Sigmoid colon (tissue), 7 donors: ENCODE data around the gene CTXN1. TPM values are rescaled to one million over a fixed set of nuclear protein-coding genes. Genes with fewer than 3 reads are reported as not detected.

Experiments used
- DNase-seq: peaks from one replicate; pipeline ENCODE4 v3.0.0-alpha.2; 2019
- H3K27ac ChIP-seq, 4 donors: fragments of 200-600 bp; sonication (generic); one replicate each; pipeline ENCODE4 v1.5.1; 2016 to 2019; ENCODE audit warnings: mild to moderate bottlenecking in 1 of 4
- H3K27me3 ChIP-seq, 3 donors: fragments of 200-600 bp; sonication (generic); one replicate each; pipeline ENCODE4 v1.5.1; 2019; ENCODE audit warnings: mild to moderate bottlenecking in 1 of 3
- H3K36me3 ChIP-seq, 4 donors: fragments of 200-600 bp; sonication (generic); one replicate each; pipeline ENCODE4 v1.5.1; 2016 to 2019
- H3K4me1 ChIP-seq, 4 donors: fragments of 200-600 bp; sonication (generic); one replicate each; pipeline ENCODE4 v1.5.1; 2017 to 2019
- H3K4me3 ChIP-seq, 4 donors: fragments of 200-600 bp; sonication (generic); one replicate each; pipeline ENCODE4 v1.5.1; 2017 to 2019; ENCODE audit warnings: mild to moderate bottlenecking in 2 of 4, moderate library complexity in 1 of 4
- H3K9me3 ChIP-seq, 4 donors: fragments of 200-600 bp in 3 of 4; sonication (generic) in 3 of 4; one replicate each; pipeline versions ENCODE4 v1.5.1 to v1.6.1; 2013 to 2019
- EP300 ChIP-seq, 4 donors: sonication (generic); formaldehyde crosslinking; IDR thresholded peaks; one replicate each; pipeline ENCODE4 v1.6.1; 2017; ENCODE audit warnings: antibody characterized with exemption in 4 of 4
- POLR2A ChIP-seq, 2 donors: fragments of 450-650 bp; IDR thresholded peaks; one replicate each; pipeline ENCODE4 v1.6.1; 2016; ENCODE audit warnings: antibody characterized with exemption in 2 of 2, mild to moderate bottlenecking in 2 of 2, moderate library complexity in 2 of 2
- POLR2AphosphoS5 ChIP-seq, 4 donors: sonication (generic); formaldehyde crosslinking; IDR thresholded peaks; one replicate each; pipeline ENCODE4 v1.6.1; 2017; ENCODE audit warnings: antibody characterized with exemption in 4 of 4
- WGBS, 2 donors: extraction: QIAGEN DNeasy Blood & Tissue Kit; methylation state at CpG; one replicate each; pipeline ENCODE4 v1.1.7; 2013; 5-methylcytosine and 5-hydroxymethylcytosine counted together
- intact Hi-C: fragments of 100-400 bp; cut with DNase I; formaldehyde crosslinking; loops from one replicate; pipeline ENCODE4 v1.15.1; 2023
- polyA plus RNA-seq, 3 donors: library from polyadenylated mRNA; stranded (reverse); fragments of 200-250 nt; gene quantifications; one replicate each; pipeline ENCODE4 v1.2.3, GENCODE V29; 2013
- total RNA-seq, 4 donors: library from RNA; depleted of rRNA; stranded (reverse); fragments of >200 nt; gene quantifications; one replicate each; pipeline ENCODE4 v1.1.0, GENCODE V29; 2016
- TF ChIP-seq, protein P1 (sequence below), 4 experiments: fragments of 450-650 bp in 3 of 4; fragments of 200-600 bp in 1 of 4; IDR thresholded peaks; one replicate each; pipeline ENCODE4 v1.5.1; 2016 to 2019; ENCODE audit warnings: antibody characterized with exemption in 4 of 4, mild to moderate bottlenecking in 3 of 4, moderate library complexity in 2 of 4
- donor health status: healthy with polysubstance abuse.
- donor health status: Bipolar disorder and iron deficiency.
- donor health status: healthy.

CTXN1 gene
- total and polyA plus RNA-seq, 7 donors: 0.60 to 92.2 (median 25.3) TPM

DNA sequence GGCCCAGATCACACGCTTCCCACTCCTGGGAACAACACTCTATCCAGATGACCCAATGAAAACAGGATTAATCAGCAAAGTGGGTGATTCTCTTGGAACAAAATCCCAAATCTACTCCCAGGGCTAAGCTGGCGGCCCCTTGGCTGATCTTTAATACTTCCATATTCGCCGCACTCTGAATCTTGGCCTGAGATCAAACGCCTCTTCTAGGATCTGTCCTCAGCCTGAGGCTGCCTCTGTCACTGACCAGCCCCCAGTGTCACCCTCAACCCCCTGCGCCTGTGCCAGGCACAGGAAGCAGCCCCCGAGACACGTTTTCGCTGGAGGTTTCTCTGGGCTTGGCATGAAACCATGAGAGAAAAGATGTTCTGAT, 2.4 kb upstream of the CTXN1 start:
- Histone ChIP-seq H3K4me1 (peaks cover 0 to 90% (median 84%) of the 10 kb centered on the region in 4 donors), H3K9me3 (no peaks in the 10 kb centered on the region), H3K4me3 (peak overlapping the region in 2 of 4 donors; percentile 8 to 36), H3K27ac (peak overlapping the region; percentile 89 to 97 (median 94)), H3K27me3 (no peaks in the 10 kb centered on the region), H3K36me3 (peaks cover 12 to 25% (median 20%) of the 10 kb centered on the region in 4 donors)
- WGBS, 2 donors: 85 to 89% methylated on average over 9 of the region's 9 CpGs
- DNase-seq: no peak
- TF ChIP-seq POLR2AphosphoS5 (IDR thresholded peaks at IDR 0.05) (no peak), EP300 (IDR thresholded peaks at IDR 0.05) (no peak), POLR2A (IDR thresholded peaks at IDR 0.05) (no peak)
- TF ChIP-seq, protein P1, sequence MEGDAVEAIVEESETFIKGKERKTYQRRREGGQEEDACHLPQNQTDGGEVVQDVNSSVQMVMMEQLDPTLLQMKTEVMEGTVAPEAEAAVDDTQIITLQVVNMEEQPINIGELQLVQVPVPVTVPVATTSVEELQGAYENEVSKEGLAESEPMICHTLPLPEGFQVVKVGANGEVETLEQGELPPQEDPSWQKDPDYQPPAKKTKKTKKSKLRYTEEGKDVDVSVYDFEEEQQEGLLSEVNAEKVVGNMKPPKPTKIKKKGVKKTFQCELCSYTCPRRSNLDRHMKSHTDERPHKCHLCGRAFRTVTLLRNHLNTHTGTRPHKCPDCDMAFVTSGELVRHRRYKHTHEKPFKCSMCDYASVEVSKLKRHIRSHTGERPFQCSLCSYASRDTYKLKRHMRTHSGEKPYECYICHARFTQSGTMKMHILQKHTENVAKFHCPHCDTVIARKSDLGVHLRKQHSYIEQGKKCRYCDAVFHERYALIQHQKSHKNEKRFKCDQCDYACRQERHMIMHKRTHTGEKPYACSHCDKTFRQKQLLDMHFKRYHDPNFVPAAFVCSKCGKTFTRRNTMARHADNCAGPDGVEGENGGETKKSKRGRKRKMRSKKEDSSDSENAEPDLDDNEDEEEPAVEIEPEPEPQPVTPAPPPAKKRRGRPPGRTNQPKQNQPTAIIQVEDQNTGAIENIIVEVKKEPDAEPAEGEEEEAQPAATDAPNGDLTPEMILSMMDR (IDR thresholded peaks at IDR 0.05): peak in 1 of 4 experiments; percentile 5
- intact Hi-C loops: loop anchor here (10.0 kb wide), 3 partner anchors 436 to 1194 kb away; partner anchors contain the start of genes ANGPTL4, GPR108, MBD3L1 and TRIP10

DNA sequence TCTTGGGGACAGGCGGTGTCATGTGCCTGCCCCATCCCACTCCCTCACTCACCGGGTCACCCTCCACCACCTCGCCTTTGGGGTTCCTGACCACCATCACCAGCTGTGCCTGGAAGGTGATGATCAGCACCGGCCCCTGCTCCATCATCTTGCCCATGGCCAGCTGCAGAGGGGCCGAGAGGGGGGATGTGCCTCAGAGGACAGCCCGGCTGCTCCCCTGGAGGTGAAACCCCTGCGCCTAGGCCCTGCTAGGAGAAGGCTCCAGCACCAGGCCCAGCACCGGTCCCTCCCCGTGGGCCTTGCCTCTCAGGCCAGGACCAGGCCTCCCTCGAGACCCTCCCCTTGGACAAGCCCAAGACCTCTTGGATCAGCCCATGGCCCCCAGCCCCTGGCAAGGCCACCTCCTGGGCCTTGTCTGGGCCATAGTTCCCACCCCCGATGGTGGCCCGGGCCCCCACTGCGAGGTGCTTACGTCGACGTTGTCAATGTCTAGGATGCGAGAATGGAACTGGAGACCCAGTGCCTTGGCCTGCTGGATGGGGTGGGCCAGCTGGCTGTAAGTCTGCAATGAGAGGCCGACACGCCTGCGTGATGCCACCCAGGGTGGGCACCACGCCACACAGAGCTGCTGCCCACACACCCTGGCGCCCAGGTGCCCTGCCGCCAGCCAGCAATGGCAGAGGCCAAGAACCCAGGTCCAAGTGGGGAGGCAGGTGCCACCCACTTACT, 1.8 kb upstream of the CTXN1 start:
- WGBS, 2 donors: 93 to 94% methylated on average over 23 of the region's 23 CpGs
- peak overlapping the region in 2 of 4 donors; percentile 8 to 36 for H3K4me3 ChIP-seq
- DNase-seq: no peak

DNA sequence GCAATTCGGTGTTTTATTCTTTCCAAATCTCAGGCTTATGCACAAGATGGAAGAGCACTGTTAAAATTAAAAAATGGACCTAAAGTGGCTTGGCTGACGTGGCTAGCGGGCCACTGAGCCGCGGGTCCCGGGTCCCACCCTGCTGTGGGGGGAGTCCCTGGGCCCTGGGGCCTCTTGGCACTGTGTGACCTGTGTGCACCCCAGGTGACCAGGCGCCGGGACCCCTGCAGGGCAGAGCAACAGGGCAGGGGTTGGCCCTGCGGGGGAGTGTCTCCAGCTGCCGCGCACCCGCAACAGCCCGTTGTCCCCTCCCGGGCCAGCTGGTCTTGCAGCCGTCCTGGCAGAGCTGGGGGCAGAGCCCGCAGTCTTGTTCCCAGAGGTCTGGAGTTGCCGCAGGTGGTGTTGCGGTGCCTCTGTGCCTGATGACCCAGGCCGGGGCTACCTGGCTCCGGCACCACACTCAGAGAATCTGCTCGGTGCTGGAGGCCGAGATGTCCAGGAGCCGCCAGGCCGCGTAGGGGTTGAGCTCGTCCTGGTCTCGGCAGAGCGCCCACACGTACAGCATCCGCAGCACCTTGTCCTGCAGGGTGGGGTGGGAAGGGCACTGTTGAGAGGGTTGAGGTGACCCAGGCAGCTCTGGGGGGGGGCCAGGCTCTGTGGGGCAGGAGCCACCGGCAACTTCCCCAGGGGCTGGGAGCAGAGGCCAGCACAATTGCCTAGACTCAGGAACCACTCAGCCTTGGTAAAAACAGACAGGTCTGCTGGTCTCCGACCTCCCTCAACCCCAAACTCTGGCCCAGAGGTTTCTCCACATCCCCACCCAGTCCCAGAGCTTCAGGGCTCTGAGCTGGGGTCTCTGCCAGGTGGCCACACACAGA, 1.0 kb upstream of the CTXN1 start:
- Histone ChIP-seq H3K27ac (peak overlapping the region; percentile 89 to 97 (median 94)), H3K4me3 (peak overlapping the region; percentile 36 to 81 (median 64)), H3K9me3 (no peaks in the 10 kb centered on the region), H3K4me1 (peaks cover 0 to 97% (median 92%) of the 10 kb centered on the region in 4 donors), H3K27me3 (no peaks in the 10 kb centered on the region), H3K36me3 (peaks cover 11 to 25% (median 15%) of the 10 kb centered on the region in 4 donors)
- intact Hi-C loops: loop anchor here (10.0 kb wide), 3 partner anchors 438 to 1192 kb away; partner anchors contain the start of genes ANGPTL4, GPR108, MBD3L1 and TRIP10
- WGBS, 2 donors: 86 to 89% methylated on average over 32 of the region's 32 CpGs
- TF ChIP-seq POLR2AphosphoS5 (IDR thresholded peaks at IDR 0.05): no peak
- TF ChIP-seq, protein P1 (IDR thresholded peaks at IDR 0.05): no peak
- TF ChIP-seq POLR2A (IDR thresholded peaks at IDR 0.05): no peak
- no peak for TF ChIP-seq EP300 (IDR thresholded peaks at IDR 0.05)
- no peak for DNase-seq

More for the DNA sequence above, 1.8 kb upstream of the CTXN1 start:
- Histone ChIP-seq H3K9me3 (no peaks in the 10 kb centered on the region), H3K27ac (peak overlapping the region; percentile 89 to 97 (median 94)), H3K27me3 (no peaks in the 10 kb centered on the region), H3K36me3 (peaks cover 9 to 25% (median 16%) of the 10 kb centered on the region in 4 donors), H3K4me1 (peaks cover 0 to 96% (median 89%) of the 10 kb centered on the region in 4 donors)
- TF ChIP-seq EP300 (IDR thresholded peaks at IDR 0.05): no peak
- TF ChIP-seq POLR2A (IDR thresholded peaks at IDR 0.05): no peak
- TF ChIP-seq, protein P1 (IDR thresholded peaks at IDR 0.05): no peak
- no peak for TF ChIP-seq POLR2AphosphoS5 (IDR thresholded peaks at IDR 0.05)
- intact Hi-C loops: loop anchor here (10.0 kb wide), 3 partner anchors 437 to 1193 kb away; partner anchors contain the start of genes ANGPTL4, GPR108, MBD3L1 and TRIP10

DNA sequence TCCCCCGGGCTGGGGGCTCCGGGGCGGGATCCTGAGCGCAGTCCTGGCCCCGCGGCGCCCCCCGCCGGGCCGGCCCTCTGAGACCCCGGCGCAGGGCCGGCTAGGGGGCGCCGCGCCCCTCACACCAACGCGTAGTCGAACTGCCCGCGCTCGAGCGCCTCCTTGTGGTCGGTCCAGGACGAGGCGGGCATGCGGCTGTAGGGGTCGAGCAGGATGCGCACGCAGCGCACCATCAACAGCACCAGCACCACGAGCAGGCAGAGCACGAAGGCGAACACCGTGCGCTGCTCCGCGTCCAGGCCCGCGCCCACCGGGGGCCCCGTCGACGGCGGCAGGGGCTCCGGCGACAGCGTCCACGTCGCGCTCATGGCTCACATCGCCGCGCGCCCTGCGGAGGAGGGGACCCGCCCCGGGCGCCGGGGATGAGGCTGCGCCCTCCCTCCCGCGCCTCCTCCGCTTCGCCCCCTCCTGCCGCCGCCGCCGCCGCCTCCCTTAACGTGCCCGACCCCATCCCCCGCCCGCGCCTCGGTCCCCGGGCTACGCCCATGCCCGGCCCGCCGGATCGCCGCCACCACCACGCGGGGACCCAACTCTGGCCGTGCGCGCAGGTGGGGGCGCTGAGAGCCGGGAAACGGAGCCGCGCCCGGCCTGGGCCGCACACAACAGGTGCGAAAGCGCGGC, 624 bp downstream of the CTXN1 start:
- WGBS, 2 donors: 1% methylated on average over 98 of the region's 98 CpGs
- H3K27ac ChIP-seq: peak overlapping the region; percentile 89 to 97 (median 94)
- H3K27me3 ChIP-seq: no peaks in the 10 kb centered on the region
- DNase-seq: peak; percentile 91
- intact Hi-C loops: loop anchor here (10.0 kb wide), 3 partner anchors 439 to 1191 kb away; partner anchors contain the start of genes ANGPTL4, GPR108, MBD3L1 and TRIP10
- H3K9me3 ChIP-seq: no peaks in the 10 kb centered on the region
- peaks cover 0 to 91% (median 87%) of the 10 kb centered on the region in 4 donors for H3K4me1 ChIP-seq
- no peak for TF ChIP-seq POLR2A (IDR thresholded peaks at IDR 0.05)
- no peak for TF ChIP-seq EP300 (IDR thresholded peaks at IDR 0.05)
- TF ChIP-seq, protein P1 (IDR thresholded peaks at IDR 0.05): peak in 3 of 4 experiments; percentile 36 to 95 (median 59)
- TF ChIP-seq POLR2AphosphoS5 (IDR thresholded peaks at IDR 0.05): peak in 3 of 4 donors; percentile 42 to 64 (median 53)
- peak overlapping the region; percentile 39 to 81 (median 64) for H3K4me3 ChIP-seq
- H3K36me3 ChIP-seq: peaks cover 11 to 16% (median 13%) of the 10 kb centered on the region in 4 donors
